ENCODE measurements around the gene TTLL10. TPM values are rescaled to one million over a fixed set of nuclear protein-coding genes. Genes with fewer than 3 reads are reported as not detected.

Gene TTLL10
- total and polyA plus RNA-seq, 2 donors from 2014 or later: 1.5 TPM; not detected in 1

DNA sequence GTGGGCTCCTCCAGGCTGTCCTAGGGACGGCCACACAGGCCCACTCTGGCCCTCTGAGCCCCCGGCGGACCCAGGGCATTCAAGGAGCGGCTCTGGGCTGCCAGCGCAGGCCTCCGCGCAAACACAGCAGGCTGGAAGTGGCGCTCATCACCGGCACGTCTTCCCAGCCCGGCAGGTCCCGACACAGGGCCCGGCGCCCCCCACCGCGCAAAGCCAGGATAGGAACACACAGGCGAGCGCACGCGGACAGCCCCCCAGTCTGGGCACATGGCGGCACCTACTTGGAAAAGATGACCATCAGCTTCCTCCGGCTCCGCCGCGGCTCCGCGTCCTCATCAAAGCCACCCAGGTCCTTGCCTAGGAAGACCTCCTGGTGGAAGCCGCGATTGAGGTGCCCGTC, 54.5 kb downstream of the TTLL10 start:
- TF ChIP-seq, protein P1, sequence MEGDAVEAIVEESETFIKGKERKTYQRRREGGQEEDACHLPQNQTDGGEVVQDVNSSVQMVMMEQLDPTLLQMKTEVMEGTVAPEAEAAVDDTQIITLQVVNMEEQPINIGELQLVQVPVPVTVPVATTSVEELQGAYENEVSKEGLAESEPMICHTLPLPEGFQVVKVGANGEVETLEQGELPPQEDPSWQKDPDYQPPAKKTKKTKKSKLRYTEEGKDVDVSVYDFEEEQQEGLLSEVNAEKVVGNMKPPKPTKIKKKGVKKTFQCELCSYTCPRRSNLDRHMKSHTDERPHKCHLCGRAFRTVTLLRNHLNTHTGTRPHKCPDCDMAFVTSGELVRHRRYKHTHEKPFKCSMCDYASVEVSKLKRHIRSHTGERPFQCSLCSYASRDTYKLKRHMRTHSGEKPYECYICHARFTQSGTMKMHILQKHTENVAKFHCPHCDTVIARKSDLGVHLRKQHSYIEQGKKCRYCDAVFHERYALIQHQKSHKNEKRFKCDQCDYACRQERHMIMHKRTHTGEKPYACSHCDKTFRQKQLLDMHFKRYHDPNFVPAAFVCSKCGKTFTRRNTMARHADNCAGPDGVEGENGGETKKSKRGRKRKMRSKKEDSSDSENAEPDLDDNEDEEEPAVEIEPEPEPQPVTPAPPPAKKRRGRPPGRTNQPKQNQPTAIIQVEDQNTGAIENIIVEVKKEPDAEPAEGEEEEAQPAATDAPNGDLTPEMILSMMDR (IDR thresholded peaks at IDR 0.05; ENCODE audit: borderline replicate concordance, extremely low read depth, insufficient read depth): no peak
- DNase-seq (no peak), FAIRE-seq (no peak)
- intact Hi-C loops (cut with DNase I): no loop called here
- Histone ChIP-seq H3K9ac (ENCODE audit: low read length in 3 of 3) (no peak overlapping the region), H3K4me1 (ENCODE audit: control insufficient read depth in 2 of 3, insufficient read depth in 2 of 3, low read depth in 1 of 3, low read length in 3 of 3) (peaks cover 0 to 24% (median 12%) of the 10 kb centered on the region in 3 donors), H3K36me3 (ENCODE audit: control insufficient read depth in 2 of 3, insufficient read depth in 3 of 3, low read length in 3 of 3) (peaks cover 0 to 20% (median 15%) of the 10 kb centered on the region in 3 donors), H3K9me3 (ENCODE audit: control insufficient read depth in 2 of 3, insufficient read depth in 1 of 3, low read length in 3 of 3) (no peaks in the 10 kb centered on the region), H3K27me3 (ENCODE audit: control insufficient read depth, insufficient read depth, low read length) (no peaks in the 10 kb centered on the region), H3K4me3 (ENCODE audit: low read length in 3 of 3) (no peak overlapping the region), H3K27ac (ENCODE audit: low read depth in 2 of 2, low read length in 2 of 2) (no peak overlapping the region)

DNA sequence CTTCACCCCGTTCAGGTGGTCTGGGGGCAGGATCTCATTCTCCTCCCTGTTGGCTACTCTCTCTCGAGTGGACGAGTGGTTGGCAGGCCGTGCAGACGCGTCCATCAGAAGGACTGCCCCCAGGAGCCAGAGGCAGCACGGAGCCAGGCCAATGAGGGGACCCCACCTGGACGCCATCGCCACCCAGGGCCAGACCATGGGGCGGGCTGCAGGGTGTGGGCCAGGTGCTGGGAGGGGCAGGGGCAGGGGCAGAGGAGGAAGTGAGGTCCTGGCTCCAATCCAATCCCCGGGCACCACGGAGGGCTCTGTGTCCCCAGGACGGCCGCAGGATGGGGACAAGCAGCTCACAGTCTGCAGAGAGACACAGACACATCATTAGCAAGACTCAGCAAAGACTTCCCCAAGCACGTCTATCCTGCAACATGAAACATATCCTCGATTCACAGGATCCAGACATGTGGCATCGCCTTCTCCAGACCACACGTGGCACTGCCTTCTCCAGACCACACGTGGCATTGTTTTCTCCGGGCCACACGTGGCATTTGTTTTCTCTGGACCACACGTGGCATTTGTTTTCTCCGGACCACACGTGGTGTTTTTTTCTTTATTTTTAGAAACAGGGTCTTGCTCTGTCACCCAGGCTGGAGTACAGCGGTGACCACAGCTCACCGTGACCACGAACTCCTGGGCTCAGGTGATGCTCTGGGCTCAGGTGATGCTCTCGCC, 55.1 kb downstream of the TTLL10 start:
- Histone ChIP-seq H3K4me3 (ENCODE audit: low read length in 3 of 3) (no peak overlapping the region), H3K9me3 (ENCODE audit: control insufficient read depth in 2 of 3, insufficient read depth in 1 of 3, low read length in 3 of 3) (no peaks in the 10 kb centered on the region), H3K27me3 (ENCODE audit: control insufficient read depth, insufficient read depth, low read length) (no peaks in the 10 kb centered on the region), H3K27ac (ENCODE audit: low read depth in 2 of 2, low read length in 2 of 2) (no peak overlapping the region), H3K4me1 (ENCODE audit: control insufficient read depth in 2 of 3, insufficient read depth in 2 of 3, low read depth in 1 of 3, low read length in 3 of 3) (peaks cover 0 to 25% (median 12%) of the 10 kb centered on the region in 3 donors), H3K9ac (ENCODE audit: low read length in 3 of 3) (no peak overlapping the region), H3K36me3 (ENCODE audit: control insufficient read depth in 2 of 3, insufficient read depth in 3 of 3, low read length in 3 of 3) (peaks cover 0 to 19% (median 13%) of the 10 kb centered on the region in 3 donors)
- no peak for DNase-seq
- intact Hi-C loops (cut with DNase I): no loop called here
- TF ChIP-seq, protein P1 (IDR thresholded peaks at IDR 0.05; ENCODE audit: borderline replicate concordance, extremely low read depth, insufficient read depth): no peak
- no peak for FAIRE-seq

DNA sequence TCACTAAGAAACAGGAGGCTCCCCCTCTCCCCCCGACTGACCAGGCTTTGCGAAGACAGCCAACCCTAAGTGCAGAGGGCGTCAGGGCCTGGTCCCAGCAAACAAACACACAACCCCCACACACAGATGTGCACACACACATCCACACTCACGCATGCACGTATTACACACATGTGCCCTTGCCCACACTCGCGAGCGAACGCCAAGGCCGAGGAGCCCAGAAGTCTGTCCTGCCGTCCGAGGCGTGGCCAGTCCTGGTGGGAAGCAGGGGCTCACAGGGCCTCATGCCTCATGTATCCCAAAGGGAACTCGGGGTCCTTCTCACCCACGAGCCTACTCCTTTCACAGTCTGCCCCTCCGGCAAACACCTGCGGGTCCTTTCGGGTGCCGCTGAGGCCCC, 56.1 kb downstream of the TTLL10 start:
- no peak for DNase-seq
- intact Hi-C loops (cut with DNase I): loop anchor here (10.0 kb wide), 1 partner anchor 105 kb away; no protein-coding TSS in a partner anchor
- peak overlapping the region in 1 of 3 donors; percentile 93 for H3K4me3 ChIP-seq (ENCODE audit: low read length in 3 of 3)
- FAIRE-seq: no peak
- H3K9me3 ChIP-seq (ENCODE audit: control insufficient read depth in 2 of 3, insufficient read depth in 1 of 3, low read length in 3 of 3): no peaks in the 10 kb centered on the region
- H3K9ac ChIP-seq (ENCODE audit: low read length in 3 of 3): no peak overlapping the region
- peaks cover 0 to 25% (median 12%) of the 10 kb centered on the region in 3 donors for H3K4me1 ChIP-seq (ENCODE audit: control insufficient read depth in 2 of 3, insufficient read depth in 2 of 3, low read depth in 1 of 3, low read length in 3 of 3)
- TF ChIP-seq, protein P1 (IDR thresholded peaks at IDR 0.05; ENCODE audit: borderline replicate concordance, extremely low read depth, insufficient read depth): no peak
- no peaks in the 10 kb centered on the region for H3K27me3 ChIP-seq (ENCODE audit: control insufficient read depth, insufficient read depth, low read length)
- no peak overlapping the region for H3K27ac ChIP-seq (ENCODE audit: low read depth in 2 of 2, low read length in 2 of 2)
- H3K36me3 ChIP-seq (ENCODE audit: control insufficient read depth in 2 of 3, insufficient read depth in 3 of 3, low read length in 3 of 3): peaks cover 0 to 15% (median 13%) of the 10 kb centered on the region in 3 donors

All from kidney (tissue), 14 donors.